ENCODE measurements around the gene ACAP3. TPM values are rescaled to one million over a fixed set of nuclear protein-coding genes. Genes with fewer than 3 reads are reported as not detected.
A peak's percentile ranks its signal among the peaks of the same experiment; 100 is the strongest.
"Not testable (repeated sequence)": the region's sequence is repeated elsewhere in the genome, so short reads cannot be mapped to it uniquely, and the experiment has no call there.

Gene ACAP3
- total and polyA plus RNA-seq, 4 donors, result 58.7 to 265 (median 146) TPM

DNA sequence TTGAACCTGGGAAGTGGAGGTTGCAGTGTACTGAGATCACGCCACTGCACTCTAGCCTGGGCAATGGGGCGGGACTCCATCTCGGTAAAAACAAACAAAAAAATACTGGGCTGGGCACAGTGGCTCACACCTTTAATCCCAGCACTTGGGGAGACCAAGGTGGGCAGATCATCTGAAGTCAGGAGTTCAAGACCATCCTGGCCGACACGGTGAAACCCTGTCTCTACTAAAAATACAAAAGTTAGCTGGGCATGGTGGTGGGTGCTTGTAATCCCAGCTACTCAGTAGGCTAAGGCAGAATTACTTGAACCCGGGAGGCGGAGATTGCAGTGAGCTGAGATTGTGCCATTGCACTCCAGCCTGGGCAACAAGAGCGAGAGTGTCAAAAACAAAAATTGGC, 8.5 kb upstream of the ACAP3 start:
- H3K9me3 ChIP-seq (ENCODE audit: control insufficient read depth, insufficient read depth, low read length); H3K4me3 ChIP-seq (ENCODE audit: low read depth, low read length); H3K27ac ChIP-seq (ENCODE audit: low read depth, low read length); DNase-seq (ENCODE audit: low read depth in 4 of 6, low spot score in 6 of 6); H3K4me1 ChIP-seq (ENCODE audit: control insufficient read depth, insufficient read depth, low read length); H3K27me3 ChIP-seq (ENCODE audit: control insufficient read depth, insufficient read depth, low read length): not testable (repeated sequence)
- H3K36me3 ChIP-seq (ENCODE audit: control insufficient read depth, insufficient read depth, low read length), result peaks cover 92% of the 10 kb centered on the region
- 92% methylated on average over 6 of the region's 8 CpGs for WGBS (ENCODE audit: insufficient coverage)

DNA sequence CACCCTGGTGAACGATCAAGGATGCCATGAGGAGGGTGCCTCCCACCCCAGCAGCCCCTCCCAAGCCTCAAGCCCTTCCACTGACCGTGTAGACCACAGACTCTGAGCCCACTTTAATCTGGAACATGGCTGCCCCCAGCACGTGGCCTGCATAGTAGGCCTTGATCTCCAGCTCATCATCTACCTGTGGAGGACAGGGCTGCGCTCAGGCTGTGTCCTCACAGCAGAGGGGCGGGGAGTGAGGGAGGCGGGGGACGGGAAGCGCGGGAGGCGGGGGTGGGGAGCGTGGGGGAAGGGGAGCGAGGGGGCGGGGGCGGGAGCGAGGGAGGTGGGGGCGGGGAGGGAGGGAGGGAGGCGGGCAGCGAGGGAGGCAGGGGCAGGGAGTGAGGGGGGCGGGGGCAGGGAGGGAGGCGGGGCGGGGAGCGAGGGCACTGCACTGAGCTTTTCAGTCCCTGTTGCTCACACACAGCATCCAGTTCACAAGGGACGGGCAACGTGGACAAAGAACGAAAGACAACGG, 7.8 kb upstream of the ACAP3 start:
- Histone ChIP-seq H3K36me3 (ENCODE audit: control insufficient read depth, insufficient read depth, low read length) (peaks cover 92% of the 10 kb centered on the region), H3K27me3 (ENCODE audit: control insufficient read depth, insufficient read depth, low read length) (no peaks in the 10 kb centered on the region), H3K27ac (ENCODE audit: low read depth, low read length) (no peak overlapping the region), H3K9me3 (ENCODE audit: control insufficient read depth, insufficient read depth, low read length) (no peaks in the 10 kb centered on the region), H3K4me3 (ENCODE audit: low read depth, low read length) (no peak overlapping the region), H3K4me1 (ENCODE audit: control insufficient read depth, insufficient read depth, low read length) (no peaks in the 10 kb centered on the region)
- WGBS (ENCODE audit: insufficient coverage), result 30% methylated on average over 8 of the region's 26 CpGs
- DNase-seq (ENCODE audit: low read depth in 4 of 6, low spot score in 6 of 6), result no peak

DNA sequence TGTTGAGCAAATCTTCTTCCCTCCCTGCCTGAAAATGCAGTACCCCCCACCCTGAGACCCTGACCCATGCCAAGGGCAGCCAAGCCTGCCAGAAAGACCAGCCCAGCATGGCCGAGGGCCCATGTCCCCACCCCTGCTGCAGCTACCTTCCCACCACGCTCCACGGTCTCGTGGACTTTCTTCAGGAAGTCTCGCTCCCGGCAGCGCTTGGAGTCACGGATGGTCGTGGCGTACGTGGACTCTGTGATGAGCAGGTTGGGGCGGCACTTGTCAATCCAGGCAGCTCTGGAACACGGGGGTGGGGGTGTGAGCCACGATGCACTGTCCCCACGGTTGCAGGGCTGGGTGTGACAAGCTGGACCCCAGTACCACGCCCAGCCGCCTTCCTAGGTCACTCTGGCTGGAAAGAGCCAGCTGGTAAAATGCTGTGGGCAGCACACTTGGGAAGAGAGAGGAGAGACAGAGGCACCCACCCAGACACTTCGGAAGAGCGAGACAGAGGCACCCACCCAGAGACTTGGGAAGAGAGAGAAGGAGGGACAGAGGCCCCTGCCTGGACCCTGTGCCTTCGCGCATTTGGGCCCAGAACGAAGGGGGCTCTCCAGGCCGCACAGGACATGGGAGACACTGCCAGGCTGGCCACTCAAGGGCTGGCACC, 7.1 kb upstream of the ACAP3 start:
- 90% methylated on average over 23 of the region's 23 CpGs for WGBS (ENCODE audit: insufficient coverage)

DNA sequence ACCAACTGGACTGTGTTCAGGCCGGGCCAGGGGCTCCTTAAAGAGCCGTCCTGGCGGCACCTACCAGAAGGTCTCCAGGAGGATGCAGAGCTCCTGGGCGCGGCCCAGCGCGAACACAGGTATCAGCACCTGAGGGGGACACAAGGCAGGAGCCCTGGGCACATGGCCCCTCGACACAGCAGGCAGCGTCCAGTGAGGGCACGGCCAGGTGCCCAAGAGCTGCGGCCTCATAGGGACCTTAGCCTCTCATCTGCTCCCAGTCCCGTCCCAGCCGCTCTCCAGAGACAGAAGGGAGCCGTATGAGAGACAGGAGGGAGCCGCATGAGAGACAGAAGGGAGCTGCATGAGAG, 6.5 kb upstream of the ACAP3 start:
- Histone ChIP-seq H3K36me3 (ENCODE audit: control insufficient read depth, insufficient read depth, low read length) (peaks cover 92% of the 10 kb centered on the region), H3K4me1 (ENCODE audit: control insufficient read depth, insufficient read depth, low read length) (peaks cover 12% of the 10 kb centered on the region), H3K27me3 (ENCODE audit: control insufficient read depth, insufficient read depth, low read length) (no peaks in the 10 kb centered on the region), H3K27ac (ENCODE audit: low read depth, low read length) (no peak overlapping the region), H3K9me3 (ENCODE audit: control insufficient read depth, insufficient read depth, low read length) (no peaks in the 10 kb centered on the region), H3K4me3 (ENCODE audit: low read depth, low read length) (no peak overlapping the region)
- no peak for DNase-seq (ENCODE audit: low read depth in 4 of 6, low spot score in 6 of 6)
- 90% methylated on average over 14 of the region's 15 CpGs for WGBS (ENCODE audit: insufficient coverage)

More for the DNA sequence above, 7.1 kb upstream of the ACAP3 start:
- Histone ChIP-seq H3K4me1 (ENCODE audit: control insufficient read depth, insufficient read depth, low read length) (peaks cover 6% of the 10 kb centered on the region), H3K36me3 (ENCODE audit: control insufficient read depth, insufficient read depth, low read length) (peaks cover 92% of the 10 kb centered on the region), H3K27ac (ENCODE audit: low read depth, low read length) (no peak overlapping the region), H3K4me3 (ENCODE audit: low read depth, low read length) (no peak overlapping the region), H3K27me3 (ENCODE audit: control insufficient read depth, insufficient read depth, low read length) (no peaks in the 10 kb centered on the region), H3K9me3 (ENCODE audit: control insufficient read depth, insufficient read depth, low read length) (no peaks in the 10 kb centered on the region)
- no peak for DNase-seq (ENCODE audit: low read depth in 4 of 6, low spot score in 6 of 6)

DNA sequence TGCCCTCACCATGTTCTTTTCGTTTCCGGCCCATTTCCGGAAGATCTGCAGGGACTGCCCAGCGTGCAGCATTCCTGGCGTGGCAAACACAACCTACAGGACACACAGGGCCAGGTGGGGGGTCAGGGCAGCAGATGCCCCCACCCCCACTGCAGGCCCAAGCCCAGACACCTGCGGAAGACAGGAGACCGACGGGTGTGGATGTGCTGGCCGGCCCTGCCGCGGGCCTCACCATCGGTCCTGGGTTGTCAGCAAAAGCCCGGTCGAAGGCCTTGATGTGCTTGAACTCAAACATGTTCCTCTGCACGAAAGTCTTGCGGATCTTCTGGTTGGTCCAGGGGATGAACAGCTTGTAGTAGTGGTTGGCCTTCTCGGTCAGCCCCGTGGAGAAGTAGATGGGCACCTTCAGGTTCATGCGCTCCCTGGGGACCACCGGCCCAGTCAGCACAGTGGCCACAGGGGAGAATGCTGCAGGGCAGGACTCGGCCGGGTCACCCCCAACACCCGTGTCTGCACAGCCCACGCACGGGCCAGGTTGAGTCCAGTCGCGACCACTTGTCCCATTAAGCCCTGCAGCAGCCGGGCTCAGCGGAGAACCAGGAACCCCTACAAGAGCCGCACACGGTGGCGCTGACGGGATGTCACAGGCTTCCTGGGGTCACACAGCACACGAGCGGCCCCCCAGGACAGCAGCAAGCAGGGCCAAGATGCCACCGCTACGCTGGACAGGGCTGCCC, 5.9 kb upstream of the ACAP3 start:
- Histone ChIP-seq H3K9me3 (ENCODE audit: control insufficient read depth, insufficient read depth, low read length) (no peaks in the 10 kb centered on the region), H3K27me3 (ENCODE audit: control insufficient read depth, insufficient read depth, low read length) (no peaks in the 10 kb centered on the region), H3K4me3 (ENCODE audit: low read depth, low read length) (no peak overlapping the region), H3K27ac (ENCODE audit: low read depth, low read length) (no peak overlapping the region), H3K36me3 (ENCODE audit: control insufficient read depth, insufficient read depth, low read length) (peaks cover 89% of the 10 kb centered on the region), H3K4me1 (ENCODE audit: control insufficient read depth, insufficient read depth, low read length) (peaks cover 14% of the 10 kb centered on the region)
- 94% methylated on average over 37 of the region's 37 CpGs for WGBS (ENCODE audit: insufficient coverage)
- no peak for DNase-seq (ENCODE audit: low read depth in 4 of 6, low spot score in 6 of 6)

DNA sequence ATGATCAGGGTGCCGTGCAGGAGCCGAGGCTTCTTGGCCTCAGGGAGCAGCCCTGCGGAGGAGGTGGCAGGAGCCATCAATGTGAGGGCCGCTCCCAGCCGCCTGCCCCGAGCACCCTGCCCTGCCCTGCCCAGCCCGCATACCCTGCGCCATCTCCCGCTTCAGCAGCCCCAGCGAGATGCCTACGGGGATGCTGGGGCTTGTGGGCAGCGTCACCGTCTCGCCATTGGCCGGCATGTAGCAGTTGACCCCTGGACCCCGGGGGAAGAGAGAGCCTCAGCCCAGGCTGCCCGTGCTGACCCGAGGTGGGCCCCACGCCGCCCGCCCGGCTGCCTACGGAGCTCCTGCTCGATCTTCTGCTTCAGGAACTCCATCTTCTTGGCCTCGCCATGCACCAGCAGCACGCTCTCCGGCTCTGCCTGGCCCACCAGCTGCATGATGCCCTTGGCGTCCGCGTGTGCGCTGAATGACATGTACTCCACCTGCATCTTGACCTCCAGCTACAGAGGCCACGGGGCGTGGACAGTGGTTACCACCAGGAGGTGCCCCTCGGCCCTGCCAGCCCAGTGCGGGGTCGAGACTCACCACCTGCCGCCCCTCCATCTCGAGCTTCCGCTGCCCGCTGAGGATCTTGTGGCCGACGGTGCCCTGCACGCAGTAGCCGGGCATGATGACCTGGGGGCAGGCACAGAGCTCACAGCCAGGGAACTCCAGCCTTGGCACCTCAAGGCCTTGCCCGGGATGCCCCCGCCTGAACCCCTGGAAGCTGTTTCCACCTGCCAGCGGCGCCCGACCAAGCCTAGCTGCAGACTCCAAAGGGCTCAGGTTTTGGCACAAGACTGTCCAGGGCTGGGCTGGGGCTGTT, 5.0 kb upstream of the ACAP3 start:
- H3K36me3 ChIP-seq (ENCODE audit: control insufficient read depth, insufficient read depth, low read length), result peaks cover 79% of the 10 kb centered on the region
- 93% methylated on average over 49 of the region's 49 CpGs for WGBS (ENCODE audit: insufficient coverage)
- peaks cover 14% of the 10 kb centered on the region for H3K4me1 ChIP-seq (ENCODE audit: control insufficient read depth, insufficient read depth, low read length)
- H3K9me3 ChIP-seq (ENCODE audit: control insufficient read depth, insufficient read depth, low read length), result no peaks in the 10 kb centered on the region
- no peak for DNase-seq (ENCODE audit: low read depth in 4 of 6, low spot score in 6 of 6)
- no peak overlapping the region for H3K27ac ChIP-seq (ENCODE audit: low read depth, low read length)
- H3K27me3 ChIP-seq (ENCODE audit: control insufficient read depth, insufficient read depth, low read length), result no peaks in the 10 kb centered on the region
- H3K4me3 ChIP-seq (ENCODE audit: low read depth, low read length), result no peak overlapping the region

DNA sequence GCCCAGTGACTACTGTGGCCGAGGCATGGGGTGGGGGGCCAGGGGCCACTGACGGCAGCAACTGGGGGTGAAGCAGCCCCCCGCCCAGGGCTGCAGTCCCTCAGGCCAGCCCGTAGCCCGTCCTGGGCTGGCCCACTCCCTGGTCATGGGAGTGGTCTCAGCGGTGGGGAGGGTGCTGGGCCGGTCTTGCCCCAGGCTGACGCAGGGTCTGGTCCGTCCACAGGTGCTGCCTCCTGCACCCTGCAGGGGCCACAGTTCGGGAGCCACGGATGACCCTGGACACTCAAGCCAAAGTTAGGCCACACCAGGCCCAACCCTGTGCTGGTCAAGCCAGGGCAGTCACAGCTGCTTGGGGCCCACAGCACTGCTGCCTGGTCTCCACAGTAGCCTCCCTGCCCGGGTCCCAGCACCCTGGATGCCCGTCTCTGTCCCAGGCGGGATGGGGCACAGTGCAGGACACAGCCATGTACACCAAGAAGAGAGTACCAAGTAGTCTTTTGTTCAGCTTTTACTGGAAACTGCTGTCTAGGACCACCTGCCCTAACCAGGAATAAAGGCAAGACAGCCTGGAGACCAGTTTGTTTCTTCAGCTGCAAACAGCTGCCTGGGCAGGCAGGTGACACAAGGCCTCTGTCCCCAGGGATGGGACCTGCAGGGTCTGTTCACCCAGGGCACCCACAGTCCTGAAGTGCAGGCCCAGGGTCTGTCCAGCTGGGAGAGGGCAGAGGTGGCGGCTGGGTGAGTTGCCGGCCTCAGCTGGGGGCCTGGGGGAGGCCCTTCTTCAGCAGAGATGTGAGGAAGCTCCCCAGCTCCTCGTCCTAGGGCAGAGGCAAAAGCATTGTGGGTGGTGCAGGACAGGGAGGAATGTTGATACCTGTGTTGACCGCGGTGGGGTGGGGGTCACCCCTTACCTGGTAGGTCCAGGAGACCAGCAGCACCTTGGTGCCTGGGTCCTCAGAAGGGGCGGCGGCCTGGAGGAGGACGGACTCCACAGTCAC, 3.7 kb upstream of the ACAP3 start:
- H3K36me3 ChIP-seq (ENCODE audit: control insufficient read depth, insufficient read depth, low read length), result peaks cover 68% of the 10 kb centered on the region
- peaks cover 24% of the 10 kb centered on the region for H3K4me1 ChIP-seq (ENCODE audit: control insufficient read depth, insufficient read depth, low read length)
- WGBS (ENCODE audit: insufficient coverage), result 92% methylated on average over 22 of the region's 22 CpGs
- no peaks in the 10 kb centered on the region for H3K9me3 ChIP-seq (ENCODE audit: control insufficient read depth, insufficient read depth, low read length)
- H3K4me3 ChIP-seq (ENCODE audit: low read depth, low read length), result no peak overlapping the region
- DNase-seq (ENCODE audit: low read depth in 4 of 6, low spot score in 6 of 6), result no peak
- no peaks in the 10 kb centered on the region for H3K27me3 ChIP-seq (ENCODE audit: control insufficient read depth, insufficient read depth, low read length)
- no peak overlapping the region for H3K27ac ChIP-seq (ENCODE audit: low read depth, low read length)

DNA sequence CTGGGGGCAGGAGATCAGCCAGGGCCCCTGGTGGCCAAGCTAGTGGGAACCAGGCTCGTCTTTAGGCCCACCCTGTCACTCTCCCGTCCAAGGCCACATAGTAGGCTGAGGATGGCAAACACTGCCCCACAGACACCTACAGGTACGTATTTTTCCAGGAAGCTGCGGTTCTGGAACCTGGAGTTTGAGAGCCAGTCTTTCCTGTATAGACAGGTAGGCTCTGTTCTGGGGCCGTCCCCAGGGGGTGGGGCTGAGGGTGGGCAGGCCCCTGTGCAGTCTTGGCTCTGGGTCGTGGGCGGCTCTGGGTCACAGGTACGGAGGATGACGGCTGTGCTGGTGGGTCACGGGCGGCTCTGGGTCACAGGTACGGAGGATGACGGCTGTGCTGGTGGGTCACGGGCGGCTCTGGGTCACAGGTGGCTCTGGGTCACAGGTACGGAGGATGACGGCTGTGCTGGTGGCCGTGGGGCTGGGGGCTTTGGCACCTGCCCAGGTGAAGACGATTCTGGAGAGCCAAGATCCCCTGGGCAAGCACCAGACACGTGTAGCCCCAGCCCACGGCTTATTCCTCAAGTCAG, 2.8 kb upstream of the ACAP3 start:
- no peak for DNase-seq (ENCODE audit: low read depth in 4 of 6, low spot score in 6 of 6)
- H3K4me1 ChIP-seq (ENCODE audit: control insufficient read depth, insufficient read depth, low read length), result peaks cover 32% of the 10 kb centered on the region
- peaks cover 70% of the 10 kb centered on the region for H3K36me3 ChIP-seq (ENCODE audit: control insufficient read depth, insufficient read depth, low read length)
- H3K4me3 ChIP-seq (ENCODE audit: low read depth, low read length), result no peak overlapping the region
- 93% methylated on average over 21 of the region's 21 CpGs for WGBS (ENCODE audit: insufficient coverage)
- H3K9me3 ChIP-seq (ENCODE audit: control insufficient read depth, insufficient read depth, low read length), result no peaks in the 10 kb centered on the region
- H3K27ac ChIP-seq (ENCODE audit: low read depth, low read length), result no peak overlapping the region
- no peaks in the 10 kb centered on the region for H3K27me3 ChIP-seq (ENCODE audit: control insufficient read depth, insufficient read depth, low read length)

DNA sequence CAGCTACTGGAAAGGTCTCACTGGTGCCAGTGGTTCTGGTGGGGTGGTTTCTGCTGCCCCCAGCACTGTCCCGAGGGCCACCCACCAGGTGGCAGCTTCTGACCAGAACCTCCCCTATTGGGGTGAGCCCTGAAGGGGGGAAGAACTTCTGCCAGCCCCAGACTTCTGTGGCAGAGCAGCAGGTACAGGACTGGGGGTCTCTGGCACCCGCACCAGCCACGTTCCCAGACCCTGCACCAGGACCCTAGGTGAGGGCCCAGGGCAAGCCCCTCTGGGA, 2.3 kb upstream of the ACAP3 start:
- Histone ChIP-seq H3K36me3 (ENCODE audit: control insufficient read depth, insufficient read depth, low read length) (peaks cover 71% of the 10 kb centered on the region), H3K27ac (ENCODE audit: low read depth, low read length) (no peak overlapping the region)

More for the DNA sequence above, 2.3 kb upstream of the ACAP3 start:
- WGBS (ENCODE audit: insufficient coverage), result 69% methylated on average over 3 of the region's 3 CpGs
- no peaks in the 10 kb centered on the region for H3K9me3 ChIP-seq (ENCODE audit: control insufficient read depth, insufficient read depth, low read length)
- H3K4me1 ChIP-seq (ENCODE audit: control insufficient read depth, insufficient read depth, low read length), result peaks cover 37% of the 10 kb centered on the region
- H3K4me3 ChIP-seq (ENCODE audit: low read depth, low read length), result peak overlapping the region; percentile 40
- no peaks in the 10 kb centered on the region for H3K27me3 ChIP-seq (ENCODE audit: control insufficient read depth, insufficient read depth, low read length)
- no peak for DNase-seq (ENCODE audit: low read depth in 4 of 6, low spot score in 6 of 6)

Data from spinal cord (tissue), 10 donors.